ENCODE data around the gene SRSF6.

DNA sequence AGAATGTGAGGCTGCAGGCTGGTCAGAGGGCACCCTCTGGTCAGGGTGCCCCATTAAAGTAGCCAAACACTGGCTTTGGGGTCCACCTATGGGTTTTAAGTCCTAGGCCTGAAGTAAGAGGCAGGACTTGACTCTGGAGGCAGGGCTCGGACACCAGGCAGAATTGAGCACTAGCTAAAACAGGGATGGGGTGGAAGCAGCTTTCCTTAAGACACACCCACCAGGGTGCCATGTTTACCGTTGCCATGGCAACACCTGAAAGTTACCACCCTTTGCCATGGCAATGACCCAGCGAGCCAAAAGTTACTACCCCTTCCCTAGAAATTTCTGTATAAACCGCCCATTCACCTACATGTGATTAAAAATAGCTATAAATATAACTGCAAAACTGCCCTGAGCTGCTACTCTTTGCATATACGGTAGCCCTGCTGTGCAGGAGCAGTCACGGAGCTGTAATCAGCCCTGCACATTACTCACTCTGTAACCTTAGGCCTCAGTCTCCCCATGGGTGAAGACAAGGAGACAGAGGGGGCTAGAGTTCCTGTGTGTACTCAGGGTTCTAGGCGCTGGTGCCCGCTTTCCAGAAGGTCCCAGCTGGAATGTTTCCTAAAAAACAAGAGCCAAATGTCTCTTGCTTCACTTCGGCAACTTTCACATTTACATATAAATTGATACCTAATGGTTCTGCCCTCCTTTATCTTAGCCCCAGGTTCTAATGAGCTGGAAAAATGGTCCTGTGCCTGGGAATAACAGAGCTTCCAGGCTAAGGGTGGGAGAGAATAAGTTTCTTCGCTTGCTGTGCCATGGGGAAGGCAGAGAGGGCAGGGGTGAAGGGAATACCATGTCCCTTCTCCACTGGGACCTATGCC lies 27.2 kb upstream of the SRSF6 start:
- TF ChIP-seq, protein P1, sequence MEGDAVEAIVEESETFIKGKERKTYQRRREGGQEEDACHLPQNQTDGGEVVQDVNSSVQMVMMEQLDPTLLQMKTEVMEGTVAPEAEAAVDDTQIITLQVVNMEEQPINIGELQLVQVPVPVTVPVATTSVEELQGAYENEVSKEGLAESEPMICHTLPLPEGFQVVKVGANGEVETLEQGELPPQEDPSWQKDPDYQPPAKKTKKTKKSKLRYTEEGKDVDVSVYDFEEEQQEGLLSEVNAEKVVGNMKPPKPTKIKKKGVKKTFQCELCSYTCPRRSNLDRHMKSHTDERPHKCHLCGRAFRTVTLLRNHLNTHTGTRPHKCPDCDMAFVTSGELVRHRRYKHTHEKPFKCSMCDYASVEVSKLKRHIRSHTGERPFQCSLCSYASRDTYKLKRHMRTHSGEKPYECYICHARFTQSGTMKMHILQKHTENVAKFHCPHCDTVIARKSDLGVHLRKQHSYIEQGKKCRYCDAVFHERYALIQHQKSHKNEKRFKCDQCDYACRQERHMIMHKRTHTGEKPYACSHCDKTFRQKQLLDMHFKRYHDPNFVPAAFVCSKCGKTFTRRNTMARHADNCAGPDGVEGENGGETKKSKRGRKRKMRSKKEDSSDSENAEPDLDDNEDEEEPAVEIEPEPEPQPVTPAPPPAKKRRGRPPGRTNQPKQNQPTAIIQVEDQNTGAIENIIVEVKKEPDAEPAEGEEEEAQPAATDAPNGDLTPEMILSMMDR (conservative IDR thresholded peaks at IDR 0.05; ENCODE audit: low read length): no peak
- no peak for TF ChIP-seq EZH2phosphoT487 (IDR thresholded peaks at IDR 0.05; ENCODE audit: borderline replicate concordance)

All from Loucy (cell line).